ENCODE results near the gene HS6ST3.

Gene HS6ST3

DNA sequence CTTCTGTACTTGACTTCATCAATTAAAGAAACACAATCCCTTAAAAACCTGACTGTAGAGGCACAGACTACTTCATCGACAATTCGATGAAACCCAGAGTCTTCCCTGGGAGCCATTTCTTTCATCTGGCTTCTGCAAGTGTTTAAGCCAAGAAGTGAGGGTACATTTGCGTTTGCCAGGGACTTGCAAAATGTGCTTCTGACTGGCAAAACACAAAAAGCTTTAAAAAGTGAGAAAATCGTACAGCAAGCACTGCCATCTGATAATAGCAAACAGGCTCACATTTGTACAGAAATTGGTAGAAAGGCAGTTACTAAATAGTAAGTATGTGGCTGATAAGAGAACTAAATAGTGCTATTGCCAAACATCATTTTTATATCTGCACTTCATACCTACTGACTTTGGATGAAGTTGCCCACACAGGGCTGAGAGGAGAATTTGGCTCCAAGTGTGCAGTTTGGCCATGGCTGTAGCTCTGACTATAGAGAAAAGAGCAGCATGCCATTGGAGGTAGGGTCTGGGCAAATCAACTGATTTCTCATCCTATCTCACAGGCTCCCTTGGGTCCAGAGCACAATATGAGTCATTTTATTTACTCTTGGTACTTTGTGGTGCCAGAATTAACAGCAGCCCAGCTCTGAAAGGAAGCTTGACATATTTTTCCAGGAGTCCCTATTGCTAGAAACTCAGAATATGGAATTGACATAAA, 546.2 kb downstream of the HS6ST3 start:
- Histone ChIP-seq H3K36me3 (ENCODE audit: low read depth) (no peaks in the 10 kb centered on the region), H3K4me3 (ENCODE audit: severe bottlenecking) (no peak overlapping the region), H3K9me3 (ENCODE audit: severe bottlenecking) (no peaks in the 10 kb centered on the region), H3K27me3 (ENCODE audit: insufficient read depth, poor library complexity, severe bottlenecking) (no peaks in the 10 kb centered on the region), H3K27ac (ENCODE audit: poor library complexity, severe bottlenecking) (no peak overlapping the region), H3K4me1 (ENCODE audit: insufficient read depth, poor library complexity, severe bottlenecking) (no peaks in the 10 kb centered on the region)
- ATAC-seq (ENCODE audit: low read depth), result peak; percentile 54; the same call in 1 of the 3 replicates
- DNase-seq (ENCODE audit: low spot score), result no peak
- TF ChIP-seq, protein P1, sequence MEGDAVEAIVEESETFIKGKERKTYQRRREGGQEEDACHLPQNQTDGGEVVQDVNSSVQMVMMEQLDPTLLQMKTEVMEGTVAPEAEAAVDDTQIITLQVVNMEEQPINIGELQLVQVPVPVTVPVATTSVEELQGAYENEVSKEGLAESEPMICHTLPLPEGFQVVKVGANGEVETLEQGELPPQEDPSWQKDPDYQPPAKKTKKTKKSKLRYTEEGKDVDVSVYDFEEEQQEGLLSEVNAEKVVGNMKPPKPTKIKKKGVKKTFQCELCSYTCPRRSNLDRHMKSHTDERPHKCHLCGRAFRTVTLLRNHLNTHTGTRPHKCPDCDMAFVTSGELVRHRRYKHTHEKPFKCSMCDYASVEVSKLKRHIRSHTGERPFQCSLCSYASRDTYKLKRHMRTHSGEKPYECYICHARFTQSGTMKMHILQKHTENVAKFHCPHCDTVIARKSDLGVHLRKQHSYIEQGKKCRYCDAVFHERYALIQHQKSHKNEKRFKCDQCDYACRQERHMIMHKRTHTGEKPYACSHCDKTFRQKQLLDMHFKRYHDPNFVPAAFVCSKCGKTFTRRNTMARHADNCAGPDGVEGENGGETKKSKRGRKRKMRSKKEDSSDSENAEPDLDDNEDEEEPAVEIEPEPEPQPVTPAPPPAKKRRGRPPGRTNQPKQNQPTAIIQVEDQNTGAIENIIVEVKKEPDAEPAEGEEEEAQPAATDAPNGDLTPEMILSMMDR (IDR thresholded peaks at IDR 0.05; ENCODE audit: poor library complexity, severe bottlenecking), result no peak

DNA sequence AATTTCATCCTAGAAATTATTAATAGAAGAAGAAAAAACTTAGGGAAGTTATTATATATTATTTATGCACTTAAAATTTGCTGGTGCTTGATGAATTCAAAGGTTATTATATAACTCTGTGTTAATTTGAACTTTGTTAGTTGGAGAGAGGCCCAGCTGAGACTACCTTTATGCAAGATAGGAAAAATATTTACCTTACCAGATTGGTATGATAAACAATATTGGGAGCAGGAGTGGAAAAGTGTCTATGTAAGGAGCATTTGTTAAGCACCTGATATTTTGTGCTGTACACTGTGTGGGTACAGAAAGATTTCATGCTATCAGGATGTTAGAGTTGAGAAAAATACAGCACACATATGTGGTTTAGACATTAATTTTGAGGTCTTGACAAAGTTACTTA, 547.1 kb downstream of the HS6ST3 start:
- ATAC-seq (ENCODE audit: low read depth), result no peak
- Histone ChIP-seq H3K27ac (ENCODE audit: poor library complexity, severe bottlenecking) (no peak overlapping the region), H3K9me3 (ENCODE audit: severe bottlenecking) (no peaks in the 10 kb centered on the region), H3K27me3 (ENCODE audit: insufficient read depth, poor library complexity, severe bottlenecking) (no peaks in the 10 kb centered on the region), H3K4me3 (ENCODE audit: severe bottlenecking) (no peak overlapping the region), H3K36me3 (ENCODE audit: low read depth) (no peaks in the 10 kb centered on the region), H3K4me1 (ENCODE audit: insufficient read depth, poor library complexity, severe bottlenecking) (no peaks in the 10 kb centered on the region)
- no peak for DNase-seq (ENCODE audit: low spot score)
- TF ChIP-seq, protein P1 (IDR thresholded peaks at IDR 0.05; ENCODE audit: poor library complexity, severe bottlenecking), result no peak

DNA sequence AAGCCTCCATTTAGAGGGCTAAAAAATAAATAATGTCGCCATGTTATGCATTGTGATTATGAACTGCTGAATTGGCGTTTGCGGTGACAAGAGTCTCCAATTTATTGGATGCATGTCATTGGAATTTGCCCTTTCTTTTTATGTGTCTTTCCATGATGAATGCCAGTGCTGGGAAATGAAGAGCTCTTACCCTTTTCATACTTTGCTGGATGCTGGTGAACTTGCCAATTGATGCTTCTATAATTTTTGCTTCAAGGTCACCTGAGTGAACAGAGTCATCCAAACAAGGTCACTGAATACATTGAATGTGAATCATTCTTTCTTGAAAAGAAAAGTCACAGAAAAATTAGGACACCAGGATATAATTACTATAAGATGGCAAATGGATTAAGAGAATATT, 556.2 kb downstream of the HS6ST3 start:
- TF ChIP-seq, protein P1 (IDR thresholded peaks at IDR 0.05; ENCODE audit: poor library complexity, severe bottlenecking), result no peak
- ATAC-seq (ENCODE audit: low read depth) (no peak), DNase-seq (ENCODE audit: low spot score) (no peak)
- Histone ChIP-seq H3K36me3 (ENCODE audit: low read depth) (no peaks in the 10 kb centered on the region; the same call in 1 of the 2 replicates), H3K4me3 (ENCODE audit: severe bottlenecking) (no peak overlapping the region), H3K9me3 (ENCODE audit: severe bottlenecking) (no peaks in the 10 kb centered on the region), H3K27me3 (ENCODE audit: insufficient read depth, poor library complexity, severe bottlenecking) (no peaks in the 10 kb centered on the region), H3K4me1 (ENCODE audit: insufficient read depth, poor library complexity, severe bottlenecking) (peaks cover 17% of the 10 kb centered on the region), H3K27ac (ENCODE audit: poor library complexity, severe bottlenecking) (no peak overlapping the region)

DNA sequence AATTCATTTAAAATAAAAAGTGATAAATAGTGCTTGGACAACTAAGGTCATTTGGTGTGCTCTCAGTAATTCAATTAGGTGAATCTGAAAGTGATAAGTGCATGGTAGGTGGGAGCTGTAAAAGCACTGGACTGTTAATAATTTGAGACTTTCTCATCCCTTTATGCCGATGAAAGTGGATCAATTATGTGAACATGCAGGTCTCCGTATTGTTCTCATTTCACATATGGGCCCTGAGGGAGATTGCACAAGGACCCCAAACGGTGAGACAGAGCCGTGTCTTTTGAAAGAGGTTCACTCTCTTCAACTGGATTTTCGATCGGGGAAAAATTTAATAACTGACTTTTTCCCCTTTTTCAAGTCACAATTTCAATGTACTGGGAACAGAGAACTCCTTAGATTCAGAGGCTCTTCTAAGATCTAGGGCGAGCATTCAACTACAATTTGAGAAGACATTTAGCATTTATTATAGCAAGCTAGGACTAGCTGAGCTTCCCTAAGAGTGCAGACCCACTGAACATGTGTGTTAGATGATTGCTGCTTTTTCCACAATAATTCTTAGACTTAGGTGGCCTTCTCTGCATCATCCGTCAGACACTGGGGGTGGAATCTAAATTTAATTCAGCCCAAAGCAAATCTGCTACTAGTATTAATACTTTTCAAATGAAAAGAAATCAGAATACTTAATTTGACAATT, 556.8 kb downstream of the HS6ST3 start:
- TF ChIP-seq, protein P1 (IDR thresholded peaks at IDR 0.05; ENCODE audit: poor library complexity, severe bottlenecking), result no peak
- DNase-seq (ENCODE audit: low spot score) (no peak), ATAC-seq (ENCODE audit: low read depth) (no peak)

More for the DNA sequence above, 556.8 kb downstream of the HS6ST3 start:
- H3K9me3 ChIP-seq (ENCODE audit: severe bottlenecking), result no peaks in the 10 kb centered on the region
- no peak overlapping the region for H3K4me3 ChIP-seq (ENCODE audit: severe bottlenecking)
- no peaks in the 10 kb centered on the region; the same call in 1 of the 2 replicates for H3K36me3 ChIP-seq (ENCODE audit: low read depth)
- H3K27ac ChIP-seq (ENCODE audit: poor library complexity, severe bottlenecking), result no peak overlapping the region
- peaks cover 17% of the 10 kb centered on the region for H3K4me1 ChIP-seq (ENCODE audit: insufficient read depth, poor library complexity, severe bottlenecking)
- H3K27me3 ChIP-seq (ENCODE audit: insufficient read depth, poor library complexity, severe bottlenecking), result no peaks in the 10 kb centered on the region
